Neural cell (in vitro differentiated cells): ENCODE measurements around the gene WDR7. TPM values are rescaled to one million over a fixed set of nuclear protein-coding genes. Genes with fewer than 3 reads are reported as not detected.

Experiments used
- H2AFZ ChIP-seq: fragments of 200-600, 300-800 bp; sonication (generic), shearing (Covaris generic); 2 replicates; pipeline ENCODE4 v1.6.0; 2014; ENCODE audit warnings: low read depth, mild to moderate bottlenecking, antibody characterized with exemption, low read length, moderate library complexity
- H3F3A ChIP-seq: fragments of 200-600 bp; shearing (Covaris generic); 2 replicates; pipeline ENCODE4 v1.6.1; 2016; ENCODE audit warnings: mild to moderate bottlenecking, moderate library complexity, mixed read lengths, antibody characterized with exemption, low read length; ENCODE audit not compliant: insufficient read depth, poor library complexity, severe bottlenecking
- H3K27ac ChIP-seq: fragments of 200-600, 300-800 bp; sonication (generic), shearing (Covaris generic); 2 replicates; pipeline ENCODE4 v1.5.1; 2014; ENCODE audit warnings: mild to moderate bottlenecking, low read length, moderate library complexity
- H3K27me3 ChIP-seq: fragments of 300-800, 200-600 bp; sonication (generic), shearing (Covaris generic); 2 replicates; pipeline ENCODE4 v1.6.0; 2014; ENCODE audit warnings: mild to moderate bottlenecking, low read depth, low read length, moderate library complexity; ENCODE audit not compliant: insufficient read depth
- H3K36me3 ChIP-seq: fragments of 300-800, 200-600 bp; sonication (generic), shearing (Covaris generic); 2 replicates; pipeline ENCODE4 v1.5.1; 2014; ENCODE audit warnings: mild to moderate bottlenecking, antibody characterized with exemption, low read length, moderate library complexity; ENCODE audit not compliant: insufficient read depth
- H3K4me2 ChIP-seq: fragments of 300-800, 200-600 bp; sonication (generic), shearing (Covaris generic); 2 replicates; pipeline ENCODE4 v1.6.0; 2014; ENCODE audit warnings: mild to moderate bottlenecking, low read length
- H3K4me3 ChIP-seq: fragments of 300-800, 200-600 bp; sonication (generic), shearing (Covaris generic); 2 replicates; pipeline ENCODE4 v1.5.1; 2014; ENCODE audit warnings: mild to moderate bottlenecking, low read length, moderate library complexity
- H3K79me2 ChIP-seq: fragments of 200-600 bp; shearing (Covaris generic); replicated peaks from 2 replicates; pipeline ENCODE4 v1.6.0; 2014; ENCODE audit warnings: mild to moderate bottlenecking, low read length, moderate library complexity; ENCODE audit not compliant: insufficient read depth
- H3K9ac ChIP-seq: fragments of 300-800, 200-600 bp; sonication (generic), shearing (Covaris generic); 2 replicates; pipeline ENCODE4 v1.6.1; 2016; ENCODE audit warnings: mild to moderate bottlenecking, low read length, mixed read lengths
- H3K9me2 ChIP-seq: fragments of 200-600 bp; shearing (Covaris generic); 2 replicates; pipeline ENCODE4 v1.6.1; 2016; ENCODE audit warnings: mild to moderate bottlenecking, low read length, mixed read lengths; ENCODE audit not compliant: insufficient read depth
- H3K9me3 ChIP-seq: fragments of 200-600, 300-800 bp; sonication (generic), shearing (Covaris generic); 2 replicates; pipeline ENCODE4 v1.6.1; 2016; ENCODE audit warnings: mild to moderate bottlenecking, mixed run types, low read length, moderate library complexity, mixed read lengths
- H4K20me1 ChIP-seq: fragments of 200-600 bp; shearing (Covaris generic); 2 replicates; pipeline ENCODE4 v1.6.1; 2016; ENCODE audit warnings: mild to moderate bottlenecking, mixed run types; ENCODE audit not compliant: insufficient read depth
- CTCF ChIP-seq: fragments of 450-650 bp; IDR thresholded peaks from 2 replicates; pipeline ENCODE4 v1.5.1; 2014; ENCODE audit warnings: antibody characterized with exemption, mild to moderate bottlenecking, moderate library complexity; ENCODE audit not compliant: poor library complexity, severe bottlenecking
- EP300 ChIP-seq: fragments of 450-650 bp; conservative IDR thresholded peaks from 2 replicates; pipeline ENCODE4 v1.6.1; 2014; ENCODE audit warnings: antibody characterized with exemption, mild to moderate bottlenecking, moderate library complexity; ENCODE audit not compliant: poor library complexity, severe bottlenecking
- EZH2 ChIP-seq: fragments of 200-600, 300-800 bp; shearing (Covaris generic), sonication (generic); IDR thresholded peaks from 2 replicates; pipeline ENCODE4 v1.6.1; 2014; ENCODE audit warnings: antibody characterized with exemption, low read length, borderline replicate concordance, mild to moderate bottlenecking; ENCODE audit not compliant: insufficient read depth, poor library complexity, severe bottlenecking
- MXI1 ChIP-seq: fragments of 450-650 bp; conservative IDR thresholded peaks from 2 replicates; pipeline ENCODE4 v1.6.1; 2014; ENCODE audit warnings: antibody characterized with exemption, mild to moderate bottlenecking; ENCODE audit not compliant: poor library complexity, severe bottlenecking
- POLR2AphosphoS5 ChIP-seq: IDR thresholded peaks from 2 replicates; pipeline ENCODE4 v1.6.1; 2012
- RAD21 ChIP-seq: fragments of 450-650 bp; conservative IDR thresholded peaks from 2 replicates; pipeline ENCODE4 v1.6.1; 2014; ENCODE audit warnings: antibody characterized with exemption, mild to moderate bottlenecking, moderate library complexity
- REST ChIP-seq: IDR thresholded peaks from 2 replicates; pipeline ENCODE4 v1.6.1; 2012; ENCODE audit warnings: borderline replicate concordance
- SMC3 ChIP-seq: fragments of 450-650 bp; conservative IDR thresholded peaks from 2 replicates; pipeline ENCODE4 v1.6.1; 2014; ENCODE audit warnings: antibody characterized with exemption, mild to moderate bottlenecking, moderate library complexity; ENCODE audit not compliant: poor library complexity
- TAF1 ChIP-seq: IDR thresholded peaks from 2 replicates; pipeline ENCODE4 v1.6.1; 2012; ENCODE audit warnings: low read depth
- polyA plus RNA-seq: library from polyadenylated mRNA; depleted of rRNA; stranded (reverse); fragments of >200 nt; gene quantifications from 2 replicates; pipeline ENCODE4 v1.2.3, GENCODE V29; 2014

The WDR7 gene
- polyA plus RNA-seq, 1 donor from 2014 or later, result 15.1 TPM

DNA sequence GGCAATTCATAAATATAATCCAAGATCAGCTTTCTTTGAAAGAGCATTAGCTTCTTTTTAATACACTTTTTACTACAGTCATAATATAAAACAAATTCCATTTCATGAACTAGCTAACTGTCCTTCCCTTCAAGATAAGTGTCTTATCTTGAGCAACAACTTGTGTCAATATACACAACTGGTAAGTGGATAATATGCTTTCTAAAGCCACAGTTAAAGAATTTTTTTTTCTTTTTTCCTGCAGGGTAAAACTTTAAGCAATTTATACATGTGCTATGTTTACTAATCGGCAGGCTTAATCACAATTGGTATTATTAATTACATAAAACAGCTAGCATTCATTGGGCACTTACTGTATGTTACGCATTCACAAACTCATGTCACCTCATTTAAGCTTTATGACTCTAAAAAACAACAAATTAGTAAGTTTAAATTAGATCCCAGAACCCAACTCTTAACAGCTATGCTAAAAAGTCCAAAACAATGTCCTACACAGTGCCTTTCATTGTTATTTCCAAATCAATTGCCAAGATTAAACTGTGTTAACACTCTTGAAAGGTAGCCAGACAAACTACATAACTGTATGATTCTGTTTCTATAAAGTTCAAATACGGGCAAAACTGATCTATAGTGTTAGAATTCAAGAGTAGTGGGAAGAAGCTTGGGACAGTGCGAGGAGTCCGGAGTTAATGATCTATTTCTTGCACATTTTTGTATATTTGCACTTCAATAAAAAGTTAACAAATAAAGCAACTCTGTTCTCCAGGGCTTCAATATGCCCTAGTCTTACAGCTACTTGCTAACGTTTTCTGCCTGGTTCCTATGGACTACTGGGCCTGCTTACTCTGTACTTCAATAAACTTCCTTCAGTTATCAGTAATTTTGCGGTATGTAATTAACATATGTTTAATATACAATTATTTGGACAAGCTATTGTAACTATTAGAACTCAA is 18.8 kb upstream of the WDR7 start:
- H3K79me2 ChIP-seq, result peaks cover 91% of the 10 kb centered on the region
- no peaks in the 10 kb centered on the region for H3K27me3 ChIP-seq
- TF ChIP-seq REST, result no peak
- TF ChIP-seq TAF1, result no peak
- TF ChIP-seq EZH2, result no peak
- TF ChIP-seq MXI1, result no peak
- TF ChIP-seq CTCF, result no peak
- no peak for TF ChIP-seq EP300
- TF ChIP-seq POLR2AphosphoS5, result no peak
- TF ChIP-seq RAD21, result no peak
- no peak for TF ChIP-seq SMC3
- H3K4me3 ChIP-seq, result no peak overlapping the region
- no peak overlapping the region for H3K9ac ChIP-seq
- no peak overlapping the region for H3K27ac ChIP-seq
- no peaks in the 10 kb centered on the region for H3K9me2 ChIP-seq
- no peaks in the 10 kb centered on the region for H3K36me3 ChIP-seq
- H3F3A ChIP-seq, result no peaks in the 10 kb centered on the region
- no peaks in the 10 kb centered on the region for H3K9me3 ChIP-seq
- no peaks in the 10 kb centered on the region for H4K20me1 ChIP-seq
- H3K4me2 ChIP-seq, result no peak overlapping the region
- no peak overlapping the region for H2AFZ ChIP-seq

- TF ChIP-seq EP300, result no peak
- TF ChIP-seq POLR2AphosphoS5, result no peak
- TF ChIP-seq SMC3, result no peak
- no peak for TF ChIP-seq REST
- TF ChIP-seq EZH2, result no peak
- no peak for TF ChIP-seq CTCF
- H3K27me3 ChIP-seq, result no peaks in the 10 kb centered on the region
- no peaks in the 10 kb centered on the region for H4K20me1 ChIP-seq
- H3K27ac ChIP-seq, result no peak overlapping the region
- peak overlapping the region; percentile 99 for H3K4me3 ChIP-seq
- H2AFZ ChIP-seq, result no peak overlapping the region
- no peak overlapping the region for H3K4me2 ChIP-seq
- H3K9me3 ChIP-seq, result no peaks in the 10 kb centered on the region
- H3F3A ChIP-seq, result peaks cover 4% of the 10 kb centered on the region
- H3K79me2 ChIP-seq, result peaks cover 73% of the 10 kb centered on the region
- no peaks in the 10 kb centered on the region for H3K36me3 ChIP-seq
- no peaks in the 10 kb centered on the region for H3K9me2 ChIP-seq
- H3K9ac ChIP-seq, result no peak overlapping the region
These were observed 16.2 kb upstream of the WDR7 start for GRCh38 chr18:56635007-56635406.
